GM21360 (cell line): ENCODE results near the gene PPAT.
"Not testable (repeated sequence)": the region's sequence is repeated elsewhere in the genome, so short reads cannot be mapped to it uniquely, and the experiment has no call there.

Experiments used
- ATAC-seq: cut with Tn5 transposase; IDR thresholded peaks from one replicate; pipeline ENCODE4 v1.9.1; 2021; ENCODE audit warnings: mild to moderate bottlenecking, moderate library complexity; ENCODE audit not compliant: unreplicated experiment

Gene PPAT

DNA sequence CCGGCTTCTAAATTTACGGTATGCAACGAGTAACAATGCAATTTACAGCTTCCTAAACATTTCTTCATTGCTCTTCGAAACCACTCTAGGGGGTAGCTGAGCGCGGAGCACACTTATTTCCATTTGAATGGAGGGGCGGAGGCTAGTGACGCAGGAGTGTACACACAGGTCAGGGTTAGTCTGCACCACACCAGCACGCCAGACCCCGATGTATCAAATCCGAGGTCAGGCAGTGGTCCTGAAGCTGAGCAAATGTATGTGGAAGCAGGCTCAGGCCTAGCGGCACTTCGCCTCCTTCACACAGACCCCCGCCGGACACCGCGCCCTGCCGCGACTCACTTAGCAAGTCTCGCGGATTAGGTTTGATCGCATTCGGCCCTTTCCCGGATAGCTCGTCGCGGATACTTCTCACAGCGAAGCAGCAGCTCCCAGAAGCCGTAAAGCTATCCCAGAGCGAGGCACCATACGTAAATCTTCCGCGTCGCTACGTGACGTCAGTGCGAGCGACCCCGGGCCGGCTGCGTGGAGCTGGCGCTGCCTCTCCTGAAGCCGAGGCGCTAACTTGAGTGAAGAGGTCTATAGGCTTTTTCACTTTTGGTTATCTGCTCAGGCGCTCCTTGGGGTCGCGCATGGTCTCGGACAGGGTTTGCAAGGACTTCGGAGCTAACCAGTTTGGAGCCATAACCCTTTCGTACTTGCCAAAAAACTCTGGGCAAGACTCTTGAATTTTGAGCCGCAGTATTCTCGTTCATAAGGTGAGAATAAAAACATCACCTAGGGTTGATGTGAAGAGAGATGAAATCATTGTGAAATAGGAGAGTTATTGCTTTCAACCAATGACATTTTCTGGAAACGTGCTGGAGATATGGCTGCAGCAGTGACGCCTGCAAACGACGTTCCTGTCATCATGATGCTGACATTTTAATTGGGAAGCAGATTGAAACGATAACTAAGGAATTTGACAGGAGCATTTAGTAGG, 48.1 kb downstream of the PPAT start, which contains the start of gene AASDH:
Gene AASDH (minus strand): TSS at position 469 of the 979 bp plus-strand sequence. CDS start 3,192 bp downstream, outside the sequence.
- ATAC-seq = peak; percentile 95

DNA sequence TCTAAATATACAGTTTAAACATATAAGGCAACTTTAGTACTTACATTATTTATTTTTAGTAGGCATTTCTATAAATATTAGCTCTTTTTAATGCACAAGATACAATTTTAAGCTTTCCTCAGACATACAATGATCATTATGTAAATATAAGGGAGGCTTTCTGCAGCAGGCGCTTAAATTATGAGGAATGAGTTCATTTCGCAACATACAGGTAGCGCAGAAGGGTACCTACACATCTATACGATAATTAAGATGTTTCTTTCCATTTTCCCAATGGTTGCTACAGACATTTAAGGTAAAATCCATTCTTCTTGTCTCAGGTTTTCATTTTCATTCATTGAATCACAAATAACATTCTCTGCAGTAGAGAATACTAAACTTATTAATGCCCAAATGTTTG, 49.3 kb downstream of the PPAT start:
- ATAC-seq = no peak

DNA sequence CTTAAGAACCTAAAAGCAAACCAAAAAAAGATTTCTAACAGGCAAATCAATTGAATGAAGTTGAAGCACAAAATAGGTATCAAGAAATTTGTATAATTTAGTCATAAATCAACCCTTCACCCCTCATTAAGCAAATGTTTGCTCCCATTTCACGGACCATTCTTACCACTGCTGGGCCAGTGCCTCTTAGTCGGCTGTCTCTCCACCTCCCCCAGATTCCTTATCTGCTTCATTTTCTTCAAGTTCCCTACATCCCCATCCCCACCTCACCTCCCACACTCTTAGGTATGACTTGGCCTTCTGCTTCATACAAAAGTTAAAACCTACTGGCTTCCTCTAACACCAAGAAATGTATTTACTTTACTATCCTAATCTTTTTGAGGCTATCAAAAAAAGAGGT, 60.0 kb downstream of the PPAT start:
- no peak for ATAC-seq

DNA sequence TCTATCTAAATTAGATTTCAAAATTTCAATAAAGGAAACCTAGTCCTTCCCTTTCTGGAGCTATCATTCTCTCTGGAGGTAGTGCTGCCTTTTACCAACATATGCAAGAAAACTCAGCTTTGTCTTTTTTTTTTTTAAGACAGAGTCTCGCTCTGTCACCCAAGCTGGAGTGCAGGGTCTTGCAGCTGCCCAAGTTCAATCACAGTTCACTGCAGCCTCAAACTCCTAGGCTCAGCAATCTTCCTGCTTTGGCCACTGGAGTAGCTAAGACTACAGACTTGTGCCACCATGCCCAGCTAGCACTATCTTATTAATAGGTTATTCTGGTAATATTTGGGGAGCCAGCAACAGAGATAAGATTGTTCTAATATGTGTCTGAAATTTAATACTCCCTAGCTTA, 60.5 kb downstream of the PPAT start:
- ATAC-seq = no peak

DNA sequence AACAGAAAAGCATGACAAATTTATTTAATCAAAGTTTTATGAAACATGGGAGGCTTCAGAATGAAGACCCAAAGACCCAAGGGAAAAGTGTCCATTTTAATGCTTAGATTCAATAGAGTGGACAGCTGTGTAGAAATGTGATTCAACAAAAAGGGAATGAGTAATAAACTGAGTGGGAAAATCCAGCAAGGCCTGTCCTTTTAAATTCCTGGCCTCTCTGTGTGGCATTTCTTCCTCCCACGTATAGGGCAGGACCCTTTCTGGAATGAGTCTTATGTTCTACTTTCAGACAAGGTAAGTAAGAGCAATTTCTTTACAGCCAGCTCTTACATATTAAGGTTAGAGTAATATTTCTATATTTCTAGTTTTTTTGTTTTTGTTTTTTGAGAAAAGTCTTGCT, 62.6 kb downstream of the PPAT start:
- ATAC-seq = no peak

DNA sequence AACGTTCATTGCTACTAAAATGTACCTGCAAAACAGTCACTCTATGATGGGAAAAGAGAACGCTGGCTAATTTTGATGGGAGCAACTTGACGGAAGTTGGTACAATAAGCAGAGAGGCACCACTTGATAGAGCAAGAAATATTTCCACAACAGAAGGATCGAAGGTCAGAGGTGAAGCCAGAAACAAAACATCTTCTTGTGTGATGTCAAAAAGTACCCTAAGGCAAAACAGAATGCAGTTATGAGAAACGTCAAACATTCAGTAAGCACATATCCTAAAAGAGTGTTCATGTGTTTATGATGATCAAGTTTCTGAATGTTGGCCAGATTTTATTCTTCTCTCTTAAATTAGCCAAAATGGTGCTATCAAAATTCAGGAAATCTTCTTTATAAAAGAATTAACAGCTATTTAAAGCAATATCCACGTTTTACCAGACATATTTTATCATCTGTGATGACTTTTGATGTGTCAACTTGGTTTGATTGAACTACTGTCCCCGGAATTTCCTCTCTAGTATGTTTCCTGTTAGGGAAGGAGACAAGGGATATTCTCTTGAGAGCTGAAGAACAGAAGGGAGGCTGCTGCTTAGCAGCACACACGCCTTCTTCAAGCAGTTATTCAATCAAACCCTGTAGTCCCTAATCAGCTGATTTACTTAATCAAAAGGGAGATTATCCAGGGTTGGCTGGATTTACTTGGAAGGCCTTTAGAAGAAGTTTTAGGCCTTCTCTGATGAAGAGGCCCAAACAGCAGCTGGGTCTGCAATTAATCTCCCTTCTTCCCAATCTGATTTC, 63.8 kb downstream of the PPAT start:
- no peak for ATAC-seq

DNA sequence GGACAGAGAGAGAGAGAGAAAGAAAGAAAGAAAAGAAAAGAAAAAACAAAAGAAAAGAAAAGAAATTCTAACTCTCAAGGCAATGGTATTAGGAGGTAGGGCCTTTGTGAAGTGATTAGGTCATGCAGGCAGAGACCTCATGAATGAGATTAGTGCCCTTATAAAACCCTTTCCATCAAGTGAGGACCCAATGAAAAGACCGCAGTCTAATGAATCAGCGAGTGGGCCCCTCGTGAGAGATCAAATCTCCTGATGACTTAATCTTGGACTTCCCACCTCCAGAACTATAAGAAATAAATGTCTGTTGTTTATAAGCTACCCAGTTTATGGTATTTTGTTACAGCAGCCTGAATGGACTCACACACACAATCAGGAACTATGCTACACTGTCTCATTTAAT, 65.0 kb downstream of the PPAT start:
- ATAC-seq = no peak

DNA sequence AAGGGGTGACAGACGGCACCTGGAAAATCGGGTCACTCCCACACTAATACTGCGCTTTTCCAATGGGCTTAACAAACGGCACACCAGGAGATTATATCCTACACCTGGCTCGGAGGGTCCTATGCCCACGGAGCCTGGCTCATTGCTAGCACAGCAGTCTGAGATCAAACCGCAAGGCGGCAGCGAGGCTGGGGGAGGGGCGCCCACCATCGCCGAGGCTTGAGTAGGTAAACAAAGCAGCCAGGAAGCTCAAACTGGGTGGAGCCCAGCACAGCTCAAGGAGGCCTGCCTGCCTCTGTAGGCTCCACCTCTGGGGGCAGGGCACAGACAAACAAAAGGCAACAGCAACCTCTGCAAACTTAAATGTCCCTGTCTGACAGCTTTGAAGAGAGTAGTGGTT, 72.4 kb downstream of the PPAT start:
- ATAC-seq = not testable (repeated sequence)

DNA sequence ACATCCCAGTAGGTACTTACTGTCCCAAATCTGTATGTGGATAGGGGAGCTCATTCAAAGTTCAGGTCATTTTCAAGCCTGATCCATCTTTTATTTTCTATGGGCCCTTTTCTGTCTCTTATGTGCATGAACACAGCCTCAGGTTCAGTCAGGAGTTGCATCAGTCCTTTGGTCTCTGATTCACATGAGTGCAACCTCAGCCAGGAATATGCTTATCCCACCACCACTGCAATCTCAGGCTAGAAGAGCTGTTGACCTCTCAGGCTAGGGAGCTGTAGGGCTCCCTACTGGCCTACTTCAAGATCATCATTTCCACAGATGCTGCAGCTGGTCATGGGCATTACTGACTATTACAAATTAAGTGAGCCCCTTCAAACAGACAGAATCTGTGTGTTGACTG, 75.3 kb downstream of the PPAT start:
- ATAC-seq = no peak

DNA sequence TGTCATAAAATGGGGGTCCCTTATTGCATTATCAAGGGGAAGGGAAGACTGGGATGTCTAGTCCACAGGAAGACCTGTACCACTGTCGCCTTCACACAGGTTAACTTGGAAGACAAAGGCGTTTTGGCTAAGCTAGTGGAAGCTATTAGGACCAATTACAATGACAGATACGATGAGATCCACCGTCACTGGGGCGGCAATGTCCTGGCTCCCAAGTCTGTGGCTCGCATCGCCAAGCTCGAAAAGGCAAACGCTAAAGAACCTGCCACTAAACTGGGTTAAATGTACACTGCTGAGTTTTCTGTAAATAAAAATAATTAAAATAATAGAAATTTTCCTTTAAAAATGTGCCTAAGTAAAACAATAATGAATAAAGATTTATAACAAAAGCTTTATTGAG, 78.8 kb downstream of the PPAT start:
- no peak for ATAC-seq

DNA sequence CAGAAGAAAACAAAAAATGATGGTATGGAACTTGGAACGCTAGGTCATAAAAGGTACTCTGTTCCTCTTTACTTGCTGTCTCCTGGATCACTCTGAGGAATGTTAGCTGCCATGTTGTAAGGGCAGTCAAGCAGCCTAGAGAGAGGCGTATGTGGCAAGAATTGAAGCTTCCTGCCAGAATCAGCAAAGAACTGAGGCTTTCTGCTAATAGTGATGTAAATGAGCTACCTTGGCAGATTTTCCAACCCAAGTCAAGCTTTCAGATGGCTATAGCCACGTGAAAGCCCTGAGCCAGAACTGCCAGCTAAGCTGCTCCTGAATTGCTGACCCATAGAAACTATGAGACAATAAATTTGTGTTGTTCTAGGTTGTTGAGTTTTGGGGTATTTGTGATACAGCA, 86.8 kb downstream of the PPAT start:
- ATAC-seq = no peak

DNA sequence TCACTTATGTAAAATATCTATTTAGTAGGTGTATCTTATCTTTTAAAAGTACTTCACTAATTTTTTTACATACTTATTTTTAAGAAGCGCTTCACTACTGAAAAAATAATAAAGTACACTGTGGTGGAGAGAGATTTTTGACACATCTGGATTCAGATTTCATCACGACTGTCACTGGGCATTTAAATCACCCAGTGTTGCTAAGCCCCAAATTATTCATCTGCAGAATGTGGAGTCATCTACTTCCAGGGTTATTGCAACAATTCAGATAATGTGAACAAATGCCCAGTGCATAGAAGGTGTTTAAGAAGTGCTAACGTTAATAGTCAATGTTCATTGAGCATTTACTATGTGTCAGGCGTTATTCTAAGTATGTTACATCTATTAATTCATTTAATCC, 90.0 kb downstream of the PPAT start:
- ATAC-seq = no peak
